NT2/D1 (cell line): Measurements from ENCODE around the gene CDK5RAP1.
"Not testable (repeated sequence)": the region's sequence is repeated elsewhere in the genome, so short reads cannot be mapped to it uniquely, and the experiment has no call there.

ENCODE experiments used
- DNase-seq: peaks from one replicate; pipeline ENCODE4 v3.0.0-alpha.2; 2011; ENCODE audit warnings: low read depth, low spot score
- H3K27me3 ChIP-seq: 2 replicates; pipeline ENCODE4 v1.6.0; 2011; ENCODE audit warnings: mild to moderate bottlenecking; ENCODE audit not compliant: insufficient read length, insufficient read depth
- H3K36me3 ChIP-seq: 2 replicates; pipeline ENCODE4 v1.6.1; 2011; ENCODE audit warnings: mild to moderate bottlenecking, low read length, mixed read lengths; ENCODE audit not compliant: insufficient read depth, insufficient read length
- H3K4me1 ChIP-seq: 2 replicates; pipeline ENCODE4 v1.5.1; 2011; ENCODE audit not compliant: insufficient read depth, insufficient read length
- H3K4me3 ChIP-seq: 2 replicates; pipeline ENCODE4 v1.5.1; 2011; ENCODE audit warnings: low read depth; ENCODE audit not compliant: insufficient read length
- H3K9ac ChIP-seq: 2 replicates; pipeline ENCODE4 v1.6.0; 2011; ENCODE audit warnings: low read depth; ENCODE audit not compliant: insufficient read length
- H3K9me3 ChIP-seq: 2 replicates; pipeline ENCODE4 v1.5.1; 2011; ENCODE audit warnings: mild to moderate bottlenecking, low read length; ENCODE audit not compliant: insufficient read depth
- SUZ12 ChIP-seq: IDR thresholded peaks from 2 replicates; pipeline ENCODE4 v1.6.1; 2011; ENCODE audit not compliant: insufficient read length, insufficient read depth; ENCODE audit errors: extremely low read depth
- YY1 ChIP-seq: IDR thresholded peaks from 2 replicates; pipeline ENCODE4 v1.6.1; 2011; ENCODE audit not compliant: insufficient read length, insufficient read depth
- ZNF274 ChIP-seq: IDR thresholded peaks from 2 replicates; pipeline ENCODE4 v1.6.1; 2011; ENCODE audit warnings: mild to moderate bottlenecking, low read depth, low read length

CDK5RAP1 gene

DNA sequence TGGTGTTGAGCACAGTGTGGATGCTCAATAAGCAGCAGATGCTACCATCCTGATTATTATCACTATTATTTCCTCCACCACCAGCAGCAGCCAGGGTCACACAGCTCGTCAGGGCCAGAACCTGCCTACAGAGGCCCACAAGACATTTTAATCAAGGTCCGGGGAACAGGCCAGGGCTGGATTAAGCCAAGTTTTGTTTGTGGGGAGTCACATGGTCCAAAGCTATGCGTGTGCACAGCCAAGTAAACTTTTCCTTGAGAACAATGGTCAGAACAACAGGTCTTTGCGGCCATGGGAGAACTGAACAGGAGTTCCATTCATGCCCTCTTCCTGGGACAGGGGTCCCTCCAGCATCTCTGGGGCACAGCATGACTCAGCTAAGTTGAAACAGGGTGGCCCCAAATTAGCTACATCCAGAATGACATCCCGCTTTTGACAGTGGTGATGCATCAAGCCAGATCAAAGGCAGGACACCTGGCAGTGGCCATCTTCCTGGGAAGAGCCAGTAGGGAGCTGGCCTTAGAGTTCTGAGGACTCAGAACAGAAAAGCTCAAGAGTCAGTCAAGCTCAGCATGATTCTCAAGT, 30.6 kb upstream of the CDK5RAP1 start:
- Histone ChIP-seq H3K36me3 (no peaks in the 10 kb centered on the region), H3K4me1 (no peaks in the 10 kb centered on the region)

DNA sequence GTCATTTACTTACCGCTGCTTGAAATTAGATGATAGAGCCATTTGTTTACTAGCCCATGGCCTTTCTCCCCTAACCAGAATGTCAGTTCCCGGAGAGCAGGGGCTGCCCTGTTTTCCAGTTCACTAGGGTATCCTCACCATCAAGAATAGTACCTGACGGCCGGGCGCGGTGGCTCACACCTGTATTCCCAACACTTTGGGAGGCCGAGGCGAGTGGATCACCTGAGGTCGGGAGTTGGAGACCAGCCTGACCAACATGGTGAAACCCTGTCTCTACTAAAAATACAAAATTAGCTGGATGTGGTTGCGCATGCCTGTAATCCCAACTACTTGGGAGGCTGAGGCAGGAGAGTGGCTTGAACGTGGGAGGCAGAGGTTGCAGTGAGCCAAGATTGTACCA, 22.6 kb upstream of the CDK5RAP1 start:
- not testable (repeated sequence) for H3K36me3 ChIP-seq, H3K4me1 ChIP-seq, H3K9ac ChIP-seq, H3K27me3 ChIP-seq, H3K9me3 ChIP-seq, DNase-seq, H3K4me3 ChIP-seq

More for the DNA sequence above, 30.6 kb upstream of the CDK5RAP1 start:
- DNase-seq: no peak
- Histone ChIP-seq H3K9me3 (no peaks in the 10 kb centered on the region), H3K9ac (no peak overlapping the region), H3K4me3 (no peak overlapping the region), H3K27me3 (no peaks in the 10 kb centered on the region)
- TF ChIP-seq YY1: no peak
- TF ChIP-seq SUZ12: no peak
- no peak for TF ChIP-seq ZNF274

DNA sequence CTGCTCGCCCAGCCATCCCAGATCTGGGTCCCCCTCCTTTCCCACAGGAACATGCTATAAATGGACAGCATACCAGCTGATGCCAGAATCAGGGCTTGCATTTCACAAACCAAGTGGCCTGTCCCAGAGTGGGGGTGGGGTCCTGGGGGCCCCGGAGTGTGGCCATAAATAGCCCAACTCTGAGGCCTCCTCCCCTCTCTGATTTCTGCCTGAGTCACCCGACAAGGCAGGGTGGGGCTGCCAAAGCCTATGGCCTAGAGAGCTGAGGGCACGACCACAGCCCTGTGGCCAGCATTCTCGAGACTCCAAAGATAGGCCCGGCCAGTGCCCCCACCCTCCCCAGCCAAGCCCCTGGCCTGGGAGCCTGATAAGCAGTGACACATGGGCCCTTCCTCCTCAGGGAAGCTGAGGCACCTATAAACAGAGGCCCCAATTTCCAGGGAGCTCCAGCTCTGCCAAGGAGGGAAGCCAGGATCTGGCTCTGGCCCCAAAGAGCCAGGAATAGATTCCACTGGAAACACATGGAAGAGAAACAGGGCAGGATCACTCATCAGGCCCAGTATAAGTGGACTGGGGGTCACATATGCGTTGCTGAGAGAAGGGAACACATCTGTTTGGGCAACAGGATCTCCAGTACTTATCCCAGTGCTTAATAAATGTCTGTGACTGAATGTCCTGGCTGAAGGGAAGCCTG, 22.0 kb upstream of the CDK5RAP1 start:
- no peak overlapping the region for H3K4me3 ChIP-seq
- H3K9ac ChIP-seq: no peak overlapping the region
- no peak for TF ChIP-seq ZNF274
- no peaks in the 10 kb centered on the region for H3K9me3 ChIP-seq
- no peak for DNase-seq
- H3K27me3 ChIP-seq: no peaks in the 10 kb centered on the region
- no peaks in the 10 kb centered on the region for H3K4me1 ChIP-seq
- no peaks in the 10 kb centered on the region for H3K36me3 ChIP-seq

DNA sequence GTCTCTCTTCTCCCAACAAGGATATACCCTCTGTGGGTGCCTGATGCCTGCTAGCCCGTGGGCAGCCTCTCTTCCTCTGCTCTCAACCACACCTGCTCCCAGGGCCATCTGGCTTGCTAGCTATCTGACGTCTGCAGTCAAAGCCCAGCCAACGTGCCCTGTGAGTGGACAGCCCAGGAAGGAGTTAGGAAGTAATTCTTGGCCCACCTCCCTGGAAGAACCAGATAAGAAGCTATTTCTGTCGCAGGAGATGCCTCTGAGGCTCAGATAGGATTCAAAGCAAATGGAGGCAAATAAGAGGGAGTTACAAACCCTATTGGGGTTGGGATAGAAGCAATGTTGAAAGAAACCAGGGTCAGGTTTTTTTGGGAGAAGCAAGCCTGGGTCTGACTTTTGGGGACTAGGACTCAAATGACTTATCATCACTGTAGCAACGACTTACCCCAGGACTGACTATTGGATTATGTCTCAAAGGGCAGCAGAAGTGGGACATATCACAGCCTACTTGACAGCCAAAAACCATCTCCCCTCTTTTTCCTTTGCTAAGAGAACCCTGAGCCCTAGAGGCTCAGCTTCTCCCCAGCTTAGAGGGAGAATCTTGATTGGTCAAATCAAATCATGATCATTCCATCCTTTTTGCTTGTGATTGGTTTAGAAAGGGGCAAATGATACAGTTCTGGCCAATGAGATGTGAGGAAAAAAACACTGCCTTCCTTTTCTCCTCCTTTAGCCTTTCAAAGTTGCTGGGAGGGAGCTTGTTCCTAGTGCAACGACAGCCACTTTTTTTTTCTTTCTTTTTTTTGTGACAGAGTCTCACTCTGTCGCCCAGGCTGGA, 18.0 kb upstream of the CDK5RAP1 start:
- no peak overlapping the region for H3K9ac ChIP-seq
- no peaks in the 10 kb centered on the region for H3K36me3 ChIP-seq
- H3K27me3 ChIP-seq: no peaks in the 10 kb centered on the region
- TF ChIP-seq SUZ12 (no peak), YY1 (no peak), ZNF274 (no peak)
- no peaks in the 10 kb centered on the region for H3K9me3 ChIP-seq
- no peak overlapping the region for H3K4me3 ChIP-seq
- H3K4me1 ChIP-seq: no peaks in the 10 kb centered on the region
- DNase-seq: no peak

- H3K9ac ChIP-seq: no peak overlapping the region
- H3K27me3 ChIP-seq: no peaks in the 10 kb centered on the region
- H3K4me1 ChIP-seq: no peaks in the 10 kb centered on the region
- H3K9me3 ChIP-seq: no peaks in the 10 kb centered on the region
- no peaks in the 10 kb centered on the region for H3K36me3 ChIP-seq
- no peak overlapping the region for H3K4me3 ChIP-seq
- DNase-seq: no peak
- TF ChIP-seq YY1: no peak
- TF ChIP-seq SUZ12: no peak
- TF ChIP-seq ZNF274: no peak
Observed at GRCh38 chr20:33418033-33418432, 16.7 kb upstream of the CDK5RAP1 start.

DNA sequence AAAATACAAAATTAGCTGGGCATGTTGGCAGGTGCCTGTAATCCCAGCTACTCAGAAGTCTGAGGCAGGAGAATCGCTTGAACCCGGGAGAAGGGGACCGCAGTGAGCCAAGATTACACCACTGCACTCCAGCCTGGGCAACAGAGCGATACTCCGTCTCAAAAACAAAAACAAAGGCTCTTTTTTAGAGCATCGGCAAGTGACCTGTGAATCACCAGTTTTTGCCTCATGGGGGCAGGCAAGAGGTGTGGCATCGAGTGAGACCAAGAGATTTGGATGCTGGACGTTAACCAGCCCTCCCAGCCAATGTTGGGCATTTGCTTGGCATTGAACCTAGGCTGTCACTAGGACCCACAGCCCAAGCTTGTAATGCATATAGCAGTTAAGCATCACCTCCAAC, 14.6 kb upstream of the CDK5RAP1 start:
- Histone ChIP-seq H3K9me3 (no peaks in the 10 kb centered on the region), H3K9ac (no peak overlapping the region), H3K4me3 (no peak overlapping the region), H3K4me1 (no peaks in the 10 kb centered on the region), H3K36me3 (peaks cover 4% of the 10 kb centered on the region), H3K27me3 (no peaks in the 10 kb centered on the region)
- DNase-seq: no peak
- no peak for TF ChIP-seq SUZ12
- TF ChIP-seq YY1: no peak
- no peak for TF ChIP-seq ZNF274

- Histone ChIP-seq H3K9ac (no peak overlapping the region), H3K36me3 (peaks cover 20% of the 10 kb centered on the region), H3K9me3 (peaks cover 4% of the 10 kb centered on the region; the same call in 1 of the 2 replicates), H3K4me1 (peaks cover 8% of the 10 kb centered on the region), H3K27me3 (no peaks in the 10 kb centered on the region), H3K4me3 (no peak overlapping the region)
- DNase-seq: no peak
- TF ChIP-seq SUZ12 (no peak), YY1 (no peak), ZNF274 (no peak)
Observed at GRCh38 chr20:33412484-33412838, 11.1 kb upstream of the CDK5RAP1 start.
